Activated CD8-positive, alpha-beta T cell treated with anti-CD3 and anti-CD28 coated beads, Interleukin-2, amount 10 ng/mL, durations not matched to agents 7 days and 5 days (primary cell): ENCODE data around the gene JPH2. TPM values are rescaled to one million over a fixed set of nuclear protein-coding genes. Genes with fewer than 3 reads are reported as not detected.
A peak's percentile ranks its signal among the peaks of the same experiment; 100 is the strongest.

ENCODE experiments used
- ATAC-seq: fragments of 150-1000 bp; cut with Tn5 transposase; one replicate; pipeline ENCODE4 v1.10.0; 2021; ENCODE audit warnings: moderate library complexity
- CTCF ChIA-PET: fragments of 350-600 bp; sonication (Branson Sonifier 250); formaldehyde crosslinking; loops from one replicate; lab custom pipeline; 2021; ENCODE audit warnings: antibody characterized with exemption; lab: Charles Lee
- POLR2A ChIA-PET: fragments of 350-600 bp; sonication (Branson Sonifier 250); formaldehyde crosslinking; loops from one replicate; lab custom pipeline; 2021; ENCODE audit warnings: antibody characterized with exemption; lab: Charles Lee
- DNase-seq: peaks from one replicate; pipeline ENCODE4 v3.0.0-alpha.2; 2020
- H3K27ac Mint-ChIP-seq: one replicate; pipeline ENCODE4 v1.8.0; 2021; ENCODE audit warnings: mild to moderate bottlenecking, mixed read lengths
- H3K27me3 Mint-ChIP-seq: one replicate; pipeline ENCODE4 v1.8.0; 2021; ENCODE audit warnings: low read depth, mixed read lengths
- H3K36me3 Mint-ChIP-seq: one replicate; pipeline ENCODE4 v1.8.0; 2021; ENCODE audit warnings: low read depth, mixed read lengths
- H3K4me1 Mint-ChIP-seq: one replicate; pipeline ENCODE4 v1.8.0; 2021; ENCODE audit warnings: low read depth, mixed read lengths
- H3K4me3 Mint-ChIP-seq: one replicate; pipeline ENCODE4 v1.8.0; 2021; ENCODE audit warnings: mild to moderate bottlenecking, mixed read lengths
- H3K9me3 Mint-ChIP-seq: one replicate; pipeline ENCODE4 v1.8.0; 2022; ENCODE audit warnings: mixed read lengths; ENCODE audit not compliant: insufficient read depth
- total RNA-seq, 2 experiments: library from RNA; stranded (reverse); gene quantifications; one replicate each; pipeline ENCODE4 v1.2.3, GENCODE V29; 2021

JPH2 gene
- total RNA-seq, 2 experiments from 2014 or later = 0.10 TPM; not detected in 1

DNA sequence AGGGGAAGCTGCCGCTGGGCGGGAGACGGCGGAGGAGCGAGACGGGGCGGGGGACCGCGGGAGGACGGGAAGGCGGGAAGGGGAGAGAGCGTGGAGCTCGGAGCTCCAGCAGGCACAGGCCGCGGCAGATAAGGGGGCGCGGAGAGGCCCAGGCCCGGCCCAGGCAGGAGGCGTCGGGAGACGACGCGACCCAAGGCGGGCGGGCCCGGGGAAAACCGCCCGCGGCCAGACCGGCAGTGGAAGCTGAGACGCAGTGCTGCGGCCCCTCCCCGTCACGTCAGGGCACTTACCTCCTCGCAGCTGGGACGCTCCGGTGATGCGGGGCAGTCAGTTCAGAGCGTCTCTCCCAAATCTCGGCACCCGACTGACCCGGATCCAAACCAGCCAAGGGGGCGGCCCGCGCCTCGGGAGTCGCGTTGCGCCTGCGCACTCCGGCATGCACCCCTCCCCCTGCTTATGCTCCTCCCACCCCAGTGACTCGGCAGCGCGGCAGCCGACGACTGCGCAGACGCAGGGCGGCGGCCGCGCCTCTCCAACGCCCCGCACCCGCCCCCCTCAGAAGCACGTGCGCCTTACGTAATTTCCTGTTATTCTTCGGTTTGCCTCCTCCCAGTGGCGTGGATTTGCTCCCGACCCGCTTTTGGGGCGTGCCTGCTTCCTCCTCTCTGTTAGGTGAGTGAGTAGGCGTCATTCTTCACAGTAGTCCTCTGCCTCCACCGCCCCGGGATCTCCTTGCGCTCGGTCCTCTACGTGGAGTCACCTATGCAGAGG lies 23.6 kb upstream of the JPH2 start, which contains the start of gene OSER1:
TSS of gene OSER1 (minus strand) at position 366 of the 771 bp plus-strand sequence. CDS start 3,814 bp downstream, outside the sequence.
- ChIA-PET POLR2A (interaction anchor here (0.6 to 1.6 kb wide), 4 partner anchors 8 to 1240 kb away, joined by 3 to 10 read pairs (median 5); partner anchors contain the start of gene FITM2), CTCF (interaction anchor here (0.9 to 1.3 kb wide), 4 partner anchors 8 to 100 kb away, joined by 3 to 10 read pairs (median 6); partner anchors contain the start of gene FITM2)
- Mint-ChIP-seq H3K27ac (peak within 1 kb of the TSS; percentile 88), H3K9me3 (no peaks in the 10 kb centered on the region), H3K27me3 (no peaks in the 10 kb centered on the region), H3K4me1 (peaks cover 54% of the 10 kb centered on the region), H3K4me3 (peak within 1 kb of the TSS; percentile 90), H3K36me3 (peaks cover 12% of the 10 kb centered on the region)
- ATAC-seq = peak; percentile 91
- DNase-seq = peak; percentile 98

DNA sequence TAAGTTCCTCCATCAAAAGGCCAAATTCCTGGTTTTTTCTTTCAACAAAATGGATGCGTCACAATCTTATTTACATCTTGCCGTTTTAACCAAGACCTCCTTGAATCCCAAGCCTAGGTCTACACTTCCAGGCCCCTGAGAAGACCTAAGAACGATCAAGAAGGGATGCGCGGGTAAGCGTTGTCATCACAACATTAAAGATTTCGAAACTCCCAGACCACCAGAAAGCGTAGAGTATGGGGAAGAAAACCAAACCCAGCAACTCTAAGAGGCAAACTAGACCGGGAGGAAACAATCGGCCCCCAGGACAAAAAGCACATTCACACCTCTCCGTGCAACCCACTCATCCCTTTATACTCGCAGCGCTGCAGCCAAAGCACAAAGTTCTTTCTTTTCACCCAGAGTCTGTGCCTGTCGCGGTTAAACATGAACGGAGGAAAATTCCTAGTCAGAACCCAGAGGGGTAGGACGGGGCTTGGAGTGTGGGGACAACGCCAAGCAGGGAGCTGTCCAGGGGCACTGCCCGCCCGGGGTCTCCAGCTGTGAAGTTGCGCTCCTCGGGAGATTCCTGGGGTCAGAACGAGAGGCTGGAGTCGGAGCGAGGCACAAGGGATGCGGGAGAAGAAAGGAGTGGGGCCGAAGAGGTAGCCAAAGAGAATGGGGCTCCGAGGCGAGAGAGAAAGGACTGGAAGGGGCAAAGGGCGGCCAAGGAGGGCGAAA lies 22.9 kb upstream of the JPH2 start:
- H3K27me3 Mint-ChIP-seq = no peaks in the 10 kb centered on the region
- peak overlapping the region; percentile 88 for H3K27ac Mint-ChIP-seq
- H3K36me3 Mint-ChIP-seq = peaks cover 12% of the 10 kb centered on the region
- peaks cover 48% of the 10 kb centered on the region for H3K4me1 Mint-ChIP-seq
- POLR2A ChIA-PET = interaction anchor here (1.0 to 1.6 kb wide), 3 partner anchors 9 to 210 kb away, joined by 3 to 10 read pairs (median 7); partner anchors contain the start of gene FITM2
- H3K9me3 Mint-ChIP-seq = no peaks in the 10 kb centered on the region
- H3K4me3 Mint-ChIP-seq = peak overlapping the region; percentile 90
- no peak for DNase-seq
- CTCF ChIA-PET = interaction anchor here (0.9 to 1.3 kb wide), 6 partner anchors 9 to 118 kb away, joined by 3 to 10 read pairs (median 4); partner anchors contain the start of gene FITM2
- ATAC-seq = no peak

DNA sequence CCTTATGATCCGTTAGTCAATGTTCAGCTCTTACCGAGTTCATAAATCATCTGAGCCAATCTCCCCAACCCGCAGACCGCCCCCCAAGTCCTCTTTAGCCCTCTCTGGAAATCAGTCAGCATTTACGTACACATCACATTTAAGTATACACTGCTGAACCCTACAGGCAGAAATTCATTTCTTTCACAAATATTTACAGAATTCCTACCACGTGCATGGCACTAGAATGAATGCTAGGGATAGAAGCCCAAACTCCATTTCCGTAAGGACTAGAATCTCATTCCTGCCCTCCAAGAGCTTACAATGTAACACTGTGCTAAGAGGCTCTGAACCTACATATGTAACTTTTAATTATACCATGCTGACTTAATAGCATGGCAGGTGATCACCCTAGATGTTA lies 21.8 kb upstream of the JPH2 start:
- peaks cover 49% of the 10 kb centered on the region for H3K4me1 Mint-ChIP-seq
- POLR2A ChIA-PET = interaction anchor here (0.6 to 0.7 kb wide), 2 partner anchors 9 to 390 kb away, joined by 3 to 4 read pairs; no protein-coding TSS in a partner anchor
- no peaks in the 10 kb centered on the region for H3K9me3 Mint-ChIP-seq
- ATAC-seq (no peak), DNase-seq (no peak)
- CTCF ChIA-PET = interaction anchor here (1.1 to 2.1 kb wide), 4 partner anchors 9 to 119 kb away, joined by 3 to 8 read pairs (median 6); no protein-coding TSS in a partner anchor
- H3K27ac Mint-ChIP-seq = peak overlapping the region; percentile 27
- peak overlapping the region; percentile 90 for H3K4me3 Mint-ChIP-seq
- no peaks in the 10 kb centered on the region for H3K27me3 Mint-ChIP-seq
- H3K36me3 Mint-ChIP-seq = peaks cover 16% of the 10 kb centered on the region

DNA sequence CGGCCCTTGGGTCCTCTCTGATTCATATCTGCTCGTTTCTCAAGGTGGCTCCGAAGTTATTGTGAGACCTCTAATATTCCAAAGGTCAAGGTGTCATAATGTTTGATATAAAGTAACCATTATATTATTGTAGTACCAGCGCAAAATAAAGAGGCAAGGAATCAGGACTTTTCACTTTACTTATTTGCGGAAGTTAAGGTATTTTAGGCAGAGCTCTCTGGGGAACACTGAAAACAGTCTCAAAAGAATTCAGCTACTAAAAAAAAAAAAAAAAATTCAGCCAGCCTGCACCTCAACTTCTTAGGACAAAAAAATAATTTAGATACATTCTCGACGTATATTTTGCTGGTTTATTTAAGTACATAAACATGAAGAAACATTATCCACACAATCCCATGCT lies 21.2 kb upstream of the JPH2 start:
- H3K36me3 Mint-ChIP-seq = peaks cover 17% of the 10 kb centered on the region
- no peak for DNase-seq
- no peak overlapping the region for H3K27ac Mint-ChIP-seq
- H3K4me1 Mint-ChIP-seq = peaks cover 49% of the 10 kb centered on the region
- CTCF ChIA-PET = interaction anchor here (0.6 to 2.1 kb wide), 3 partner anchors 9 to 103 kb away, joined by 3 to 8 read pairs (median 8); partner anchors contain the start of gene FITM2
- no peak for ATAC-seq
- no peak overlapping the region for H3K4me3 Mint-ChIP-seq
- H3K9me3 Mint-ChIP-seq = no peaks in the 10 kb centered on the region
- H3K27me3 Mint-ChIP-seq = no peaks in the 10 kb centered on the region
- POLR2A ChIA-PET = interaction anchor here (0.6 to 0.7 kb wide), 2 partner anchors 9 to 390 kb away, joined by 3 to 4 read pairs; no protein-coding TSS in a partner anchor

DNA sequence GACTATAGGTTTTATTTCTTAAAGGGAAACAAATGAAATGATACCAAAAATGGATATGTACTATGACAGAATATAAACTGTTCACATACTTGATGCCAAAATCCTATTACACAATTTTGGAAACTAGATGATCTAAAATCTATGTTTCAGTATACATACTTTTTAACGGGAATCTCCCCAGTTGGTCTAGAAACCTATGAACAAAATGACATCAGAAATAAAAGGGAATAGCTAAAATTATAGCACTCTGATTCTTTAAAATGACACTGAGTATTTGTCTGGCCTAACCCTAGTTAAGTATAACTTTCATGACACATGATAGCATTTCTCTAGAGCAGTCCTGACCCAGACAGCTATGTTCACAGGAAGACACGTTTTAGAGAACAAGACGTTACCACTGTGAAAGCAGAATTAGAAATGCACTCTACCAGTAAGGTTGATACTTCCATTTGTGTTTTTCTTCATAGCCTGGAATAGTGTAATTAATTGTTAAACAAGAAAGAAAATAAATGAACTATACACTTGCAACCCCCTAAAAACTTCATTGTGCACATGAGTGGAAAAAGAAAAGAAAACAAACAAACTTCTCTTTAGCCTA lies 20.2 kb upstream of the JPH2 start:
- no peaks in the 10 kb centered on the region for H3K9me3 Mint-ChIP-seq
- peaks cover 48% of the 10 kb centered on the region for H3K4me1 Mint-ChIP-seq
- ChIA-PET CTCF (interaction anchor here (1.1 to 2.1 kb wide), 2 partner anchors 10 to 11 kb away, joined by 3 to 8 read pairs; no protein-coding TSS in a partner anchor), POLR2A (no interaction called here)
- DNase-seq (no peak), ATAC-seq (no peak)
- H3K27me3 Mint-ChIP-seq = no peaks in the 10 kb centered on the region
- no peak overlapping the region for H3K4me3 Mint-ChIP-seq
- H3K27ac Mint-ChIP-seq = no peak overlapping the region
- peaks cover 25% of the 10 kb centered on the region for H3K36me3 Mint-ChIP-seq

DNA sequence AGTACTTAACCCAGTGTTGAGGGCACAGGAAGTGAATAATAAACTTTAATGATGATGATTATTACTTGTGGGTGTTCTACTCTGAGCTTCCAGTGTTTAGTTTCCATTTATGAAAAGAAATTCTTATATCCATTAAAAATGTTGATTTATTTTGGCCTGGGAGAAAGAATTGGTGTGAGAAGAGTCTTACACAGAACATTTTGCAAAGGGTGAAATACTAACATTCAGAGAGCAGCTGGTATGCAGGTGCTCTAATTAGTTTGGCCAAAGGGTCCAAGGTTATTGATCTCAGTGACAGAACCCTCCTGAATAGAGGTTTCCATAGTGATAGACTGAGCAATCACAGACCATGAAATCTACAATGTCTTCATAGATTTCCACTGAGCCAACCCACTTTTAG lies 19.1 kb upstream of the JPH2 start:
- H3K27ac Mint-ChIP-seq = no peak overlapping the region
- POLR2A ChIA-PET = no interaction called here
- H3K36me3 Mint-ChIP-seq = peaks cover 33% of the 10 kb centered on the region
- no peak overlapping the region for H3K4me3 Mint-ChIP-seq
- H3K9me3 Mint-ChIP-seq = no peaks in the 10 kb centered on the region
- H3K4me1 Mint-ChIP-seq = peaks cover 37% of the 10 kb centered on the region
- CTCF ChIA-PET = interaction anchor here (1.0 kb wide), 1 partner anchor 10 kb away, joined by 5 read pairs; no protein-coding TSS in a partner anchor
- no peak for DNase-seq
- ATAC-seq = no peak
- H3K27me3 Mint-ChIP-seq = no peaks in the 10 kb centered on the region

DNA sequence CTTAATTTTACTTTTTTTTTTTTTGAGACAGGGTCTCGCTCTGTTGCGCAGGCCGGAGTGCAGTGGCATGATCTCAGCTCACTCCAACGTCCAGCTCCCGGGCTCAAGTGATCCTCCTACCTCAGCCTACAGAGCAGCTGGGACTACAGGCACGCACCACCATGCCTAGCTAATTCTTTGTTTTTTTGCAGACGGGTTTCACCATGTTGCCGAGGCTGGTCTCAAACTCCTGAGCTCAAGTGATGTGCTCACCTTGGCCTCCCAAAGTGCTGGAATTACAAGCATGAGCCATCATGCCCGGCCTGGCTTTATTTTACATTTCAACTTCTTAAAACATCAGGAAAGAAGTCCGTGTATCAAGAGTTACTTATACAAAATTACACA lies 17.8 kb upstream of the JPH2 start:
- Mint-ChIP-seq H3K27ac (no peak overlapping the region), H3K36me3 (peaks cover 45% of the 10 kb centered on the region), H3K4me1 (peaks cover 46% of the 10 kb centered on the region), H3K9me3 (no peaks in the 10 kb centered on the region), H3K4me3 (no peak overlapping the region), H3K27me3 (no peaks in the 10 kb centered on the region)
- CTCF ChIA-PET = no interaction called here
- DNase-seq = no peak
- no peak for ATAC-seq
- POLR2A ChIA-PET = no interaction called here

DNA sequence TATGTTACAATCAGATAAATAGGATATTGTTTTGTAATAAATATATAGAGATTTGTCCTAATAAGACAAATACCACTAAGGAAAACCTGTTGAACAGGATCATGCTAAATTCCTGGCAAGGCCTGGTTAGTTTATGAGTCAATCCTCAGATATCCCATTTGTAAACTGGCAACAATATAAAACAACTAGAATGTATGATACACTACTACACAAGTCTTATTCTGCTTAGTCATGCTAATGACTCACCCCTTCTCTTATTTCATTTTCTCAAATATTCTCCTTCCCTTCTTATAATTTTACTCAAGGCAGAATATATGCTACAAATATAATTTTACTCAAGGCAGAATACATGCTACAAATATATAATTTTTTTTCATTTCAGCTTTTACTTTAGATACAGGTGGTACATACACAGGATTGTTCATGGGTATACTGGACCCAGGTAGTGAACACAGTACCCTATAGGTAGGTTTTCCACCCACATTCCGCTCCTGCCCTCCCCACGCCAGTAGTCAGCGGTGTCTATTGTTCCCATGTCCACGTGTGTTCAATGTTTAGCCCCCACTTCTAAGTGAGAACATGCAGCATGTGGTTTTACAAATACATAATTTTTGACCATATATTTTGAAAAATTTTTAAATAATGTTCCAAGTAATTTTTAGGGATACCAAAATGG lies 17.3 kb upstream of the JPH2 start:
- no peaks in the 10 kb centered on the region for H3K27me3 Mint-ChIP-seq
- H3K36me3 Mint-ChIP-seq = peaks cover 50% of the 10 kb centered on the region
- ATAC-seq = no peak
- no peak for DNase-seq
- ChIA-PET CTCF (no interaction called here), POLR2A (no interaction called here)
- peaks cover 46% of the 10 kb centered on the region for H3K4me1 Mint-ChIP-seq
- H3K4me3 Mint-ChIP-seq = no peak overlapping the region
- no peaks in the 10 kb centered on the region for H3K9me3 Mint-ChIP-seq
- H3K27ac Mint-ChIP-seq = no peak overlapping the region

DNA sequence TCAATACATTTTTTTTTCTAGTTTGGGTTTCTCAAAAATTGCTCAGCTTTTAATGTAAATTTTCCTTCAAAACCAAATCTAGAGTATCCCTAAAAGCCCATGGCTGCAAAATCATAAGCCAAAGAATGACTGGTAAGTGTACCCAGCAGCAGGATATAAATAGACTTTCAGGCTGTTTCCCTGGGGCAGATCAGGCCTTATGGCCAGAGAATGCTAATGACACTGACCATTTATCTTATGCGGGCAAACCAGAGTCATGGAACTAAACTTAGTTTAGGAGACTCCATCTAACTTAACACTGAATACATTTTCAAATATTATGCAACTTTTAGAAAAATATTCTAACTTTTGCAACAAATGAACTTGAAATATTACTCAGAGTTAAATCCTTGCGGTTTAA lies 16.2 kb upstream of the JPH2 start:
- no peak overlapping the region for H3K4me3 Mint-ChIP-seq
- peaks cover 43% of the 10 kb centered on the region for H3K4me1 Mint-ChIP-seq
- DNase-seq (no peak), ATAC-seq (no peak)
- ChIA-PET CTCF (interaction anchor here (0.7 to 1.9 kb wide), 3 partner anchors 13 to 86 kb away, joined by 3 to 11 read pairs (median 5); no protein-coding TSS in a partner anchor), POLR2A (no interaction called here)
- no peaks in the 10 kb centered on the region for H3K27me3 Mint-ChIP-seq
- H3K27ac Mint-ChIP-seq = no peak overlapping the region
- peaks cover 56% of the 10 kb centered on the region for H3K36me3 Mint-ChIP-seq
- no peaks in the 10 kb centered on the region for H3K9me3 Mint-ChIP-seq

DNA sequence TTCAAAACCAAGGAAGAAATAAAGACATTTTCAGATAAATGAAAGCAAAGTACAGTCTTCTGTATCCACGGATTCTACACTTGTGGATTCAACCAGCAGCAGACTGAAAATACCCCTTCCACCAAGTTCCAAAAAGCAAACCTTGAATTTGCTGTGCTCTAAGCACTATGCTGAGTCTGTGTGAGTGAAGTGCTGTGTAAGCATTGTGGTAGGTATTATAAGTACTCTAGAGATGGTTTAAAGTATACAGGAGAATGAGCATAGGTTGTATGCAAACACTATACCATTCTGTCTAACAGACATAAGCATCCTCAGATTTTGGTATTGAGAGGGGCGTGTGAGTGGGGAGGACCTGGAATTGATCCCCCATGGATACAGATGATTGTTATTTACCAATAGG lies 14.0 kb upstream of the JPH2 start:
- CTCF ChIA-PET = no interaction called here
- no peaks in the 10 kb centered on the region for H3K9me3 Mint-ChIP-seq
- no peaks in the 10 kb centered on the region for H3K27me3 Mint-ChIP-seq
- peaks cover 39% of the 10 kb centered on the region for H3K4me1 Mint-ChIP-seq
- POLR2A ChIA-PET = no interaction called here
- H3K4me3 Mint-ChIP-seq = no peak overlapping the region
- ATAC-seq = no peak
- peaks cover 70% of the 10 kb centered on the region for H3K36me3 Mint-ChIP-seq
- no peak overlapping the region for H3K27ac Mint-ChIP-seq
- no peak for DNase-seq

DNA sequence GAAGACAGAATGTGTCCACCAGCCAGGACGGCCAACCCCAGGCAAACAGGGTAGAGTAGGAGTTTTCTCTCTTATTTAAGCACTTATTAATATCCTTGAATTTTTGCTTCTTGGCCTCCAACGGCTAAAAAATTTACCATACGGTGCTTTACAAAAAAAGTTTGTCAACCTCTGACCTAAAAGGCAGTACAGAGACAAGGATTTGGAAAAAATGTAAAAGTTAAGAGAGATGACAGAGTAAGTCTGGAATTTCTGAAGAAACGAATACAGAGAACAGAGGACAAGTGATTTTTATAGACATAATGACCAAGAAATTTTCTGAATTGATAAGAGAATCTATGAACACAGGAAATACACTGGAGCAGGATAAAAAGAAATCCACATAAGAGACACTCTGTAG lies 13.4 kb upstream of the JPH2 start:
- peak overlapping the region; percentile 36 for H3K27ac Mint-ChIP-seq
- no peaks in the 10 kb centered on the region for H3K27me3 Mint-ChIP-seq
- peaks cover 71% of the 10 kb centered on the region for H3K36me3 Mint-ChIP-seq
- H3K4me3 Mint-ChIP-seq = no peak overlapping the region
- ChIA-PET POLR2A (no interaction called here), CTCF (interaction anchor here (2.9 kb wide), 1 partner anchor 11 kb away, joined by 11 read pairs; no protein-coding TSS in a partner anchor)
- no peaks in the 10 kb centered on the region for H3K9me3 Mint-ChIP-seq
- H3K4me1 Mint-ChIP-seq = peaks cover 44% of the 10 kb centered on the region
- ATAC-seq (no peak), DNase-seq (no peak)
